ENCODE data around the gene CAMK2D. TPM values are rescaled to one million over a fixed set of nuclear protein-coding genes. Genes with fewer than 3 reads are reported as not detected.

CAMK2D gene
- total and polyA plus RNA-seq, 4 donors = 10.1 to 31.0 (median 25.6) TPM

- Histone ChIP-seq H3K4me1 (ENCODE audit: control insufficient read depth in 4 of 4, insufficient read depth in 4 of 4, low read length in 3 of 4) (peaks cover 0 to 3% (median 1%) of the 10 kb centered on the region in 4 donors), H3K9ac (ENCODE audit: low read depth in 1 of 2, low read length in 2 of 2) (no peak overlapping the region), H3K4me3 (ENCODE audit: low read depth in 1 of 3, low read length in 3 of 3) (no peak overlapping the region), H3K27me3 (ENCODE audit: control insufficient read depth in 4 of 4, insufficient read depth in 4 of 4, low read length in 3 of 4) (no peaks in the 10 kb centered on the region), H3K36me3 (ENCODE audit: control insufficient read depth in 4 of 4, insufficient read depth in 3 of 4, low read depth in 1 of 4, low read length in 3 of 4) (no peaks in the 10 kb centered on the region), H3K9me3 (ENCODE audit: control insufficient read depth in 4 of 4, low read length in 3 of 4) (no peaks in the 10 kb centered on the region), H3K27ac (ENCODE audit: low read depth in 1 of 2, low read length in 2 of 2) (no peak overlapping the region)
- WGBS = 90% methylated on average over 1 of the region's 1 CpG
- DNase-seq (ENCODE audit: low spot score) = no peak
- TF ChIP-seq GABPA (IDR thresholded peaks at IDR 0.05 in 1 of 2, conservative IDR thresholded peaks at IDR 0.05 in 1 of 2) (no peak), HNF4A (conservative IDR thresholded peaks at IDR 0.05) (no peak), YY1 (IDR thresholded peaks at IDR 0.05) (no peak), RAD21 (IDR thresholded peaks at IDR 0.05) (no peak), MAX (IDR thresholded peaks at IDR 0.05) (no peak), SP1 (IDR thresholded peaks at IDR 0.05) (no peak)
Measured at GRCh38 chr4:113593400-113594230, 167.9 kb downstream of the CAMK2D start.

DNA sequence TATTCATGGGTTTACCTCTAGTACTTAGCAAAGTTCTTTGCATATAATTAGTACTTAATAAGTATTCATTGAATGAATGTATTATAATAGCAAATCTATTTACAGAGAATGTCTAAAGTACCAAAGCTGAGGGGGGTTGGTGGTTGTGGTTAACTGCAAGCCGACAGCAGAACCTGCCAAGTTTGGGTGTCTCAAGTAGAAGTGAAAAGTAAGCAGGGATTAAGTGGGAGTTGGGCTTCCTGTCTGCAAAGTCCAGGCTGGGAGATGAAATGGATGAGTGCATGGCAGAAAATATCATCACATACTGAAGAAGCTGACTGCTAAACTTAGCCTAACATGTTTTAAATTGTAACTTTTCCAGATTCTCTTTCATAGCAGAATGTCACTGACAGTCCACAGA is 169.6 kb downstream of the CAMK2D start:
- Histone ChIP-seq H3K36me3 (ENCODE audit: control insufficient read depth in 4 of 4, insufficient read depth in 3 of 4, low read depth in 1 of 4, low read length in 3 of 4) (no peaks in the 10 kb centered on the region), H3K4me1 (ENCODE audit: control insufficient read depth in 4 of 4, insufficient read depth in 4 of 4, low read length in 3 of 4) (peaks cover 0 to 13% (median 6%) of the 10 kb centered on the region in 4 donors), H3K27ac (ENCODE audit: low read depth in 1 of 2, low read length in 2 of 2) (no peak overlapping the region), H3K4me3 (ENCODE audit: low read depth in 1 of 3, low read length in 3 of 3) (no peak overlapping the region), H3K9me3 (ENCODE audit: control insufficient read depth in 4 of 4, low read length in 3 of 4) (no peaks in the 10 kb centered on the region), H3K9ac (ENCODE audit: low read depth in 1 of 2, low read length in 2 of 2) (no peak overlapping the region), H3K27me3 (ENCODE audit: control insufficient read depth in 4 of 4, insufficient read depth in 4 of 4, low read length in 3 of 4) (no peaks in the 10 kb centered on the region)
- 87% methylated on average over 1 of the region's 1 CpG for WGBS
- no peak for DNase-seq (ENCODE audit: low spot score)
- TF ChIP-seq ATF3 (IDR thresholded peaks at IDR 0.05) = no peak
- no peak for TF ChIP-seq EGR1 (IDR thresholded peaks at IDR 0.05; ENCODE audit: low read depth in 2 of 2)

- H3K4me1 ChIP-seq (ENCODE audit: control insufficient read depth in 4 of 4, insufficient read depth in 4 of 4, low read length in 3 of 4) = peaks cover 2 to 22% (median 6%) of the 10 kb centered on the region in 4 donors
- WGBS = 88% methylated on average over 4 of the region's 4 CpGs
Measured at GRCh38 chr4:113588895-113589668, 172.5 kb downstream of the CAMK2D start.

More at GRCh38 chr4:113588895-113589668, 172.5 kb downstream of the CAMK2D start:
- H3K27ac ChIP-seq (ENCODE audit: low read depth in 1 of 2, low read length in 2 of 2) = no peak overlapping the region
- no peak overlapping the region for H3K4me3 ChIP-seq (ENCODE audit: low read depth in 1 of 3, low read length in 3 of 3)
- no peaks in the 10 kb centered on the region for H3K9me3 ChIP-seq (ENCODE audit: control insufficient read depth in 4 of 4, low read length in 3 of 4)
- no peaks in the 10 kb centered on the region for H3K36me3 ChIP-seq (ENCODE audit: control insufficient read depth in 4 of 4, insufficient read depth in 3 of 4, low read depth in 1 of 4, low read length in 3 of 4)
- no peak for DNase-seq (ENCODE audit: low spot score)
- H3K9ac ChIP-seq (ENCODE audit: low read depth in 1 of 2, low read length in 2 of 2) = no peak overlapping the region
- TF ChIP-seq FOXA2 (IDR thresholded peaks at IDR 0.05) (no peak), HNF4G (IDR thresholded peaks at IDR 0.05) (no peak), RXRA (IDR thresholded peaks at IDR 0.05) (no peak), NR2F2 (IDR thresholded peaks at IDR 0.05) (no peak), RAD21 (IDR thresholded peaks at IDR 0.05) (no peak), HNF4A (conservative IDR thresholded peaks at IDR 0.05) (no peak), EGR1 (IDR thresholded peaks at IDR 0.05; ENCODE audit: low read depth in 2 of 2) (no peak), SP1 (IDR thresholded peaks at IDR 0.05) (no peak), CTCF (IDR thresholded peaks at IDR 0.05; ENCODE audit: low read depth, low read length, missing input control) (no peak), GABPA (IDR thresholded peaks at IDR 0.05 in 1 of 2, conservative IDR thresholded peaks at IDR 0.05 in 1 of 2) (no peak), ZBTB33 (IDR thresholded peaks at IDR 0.05) (no peak)
- TF ChIP-seq, protein P1, sequence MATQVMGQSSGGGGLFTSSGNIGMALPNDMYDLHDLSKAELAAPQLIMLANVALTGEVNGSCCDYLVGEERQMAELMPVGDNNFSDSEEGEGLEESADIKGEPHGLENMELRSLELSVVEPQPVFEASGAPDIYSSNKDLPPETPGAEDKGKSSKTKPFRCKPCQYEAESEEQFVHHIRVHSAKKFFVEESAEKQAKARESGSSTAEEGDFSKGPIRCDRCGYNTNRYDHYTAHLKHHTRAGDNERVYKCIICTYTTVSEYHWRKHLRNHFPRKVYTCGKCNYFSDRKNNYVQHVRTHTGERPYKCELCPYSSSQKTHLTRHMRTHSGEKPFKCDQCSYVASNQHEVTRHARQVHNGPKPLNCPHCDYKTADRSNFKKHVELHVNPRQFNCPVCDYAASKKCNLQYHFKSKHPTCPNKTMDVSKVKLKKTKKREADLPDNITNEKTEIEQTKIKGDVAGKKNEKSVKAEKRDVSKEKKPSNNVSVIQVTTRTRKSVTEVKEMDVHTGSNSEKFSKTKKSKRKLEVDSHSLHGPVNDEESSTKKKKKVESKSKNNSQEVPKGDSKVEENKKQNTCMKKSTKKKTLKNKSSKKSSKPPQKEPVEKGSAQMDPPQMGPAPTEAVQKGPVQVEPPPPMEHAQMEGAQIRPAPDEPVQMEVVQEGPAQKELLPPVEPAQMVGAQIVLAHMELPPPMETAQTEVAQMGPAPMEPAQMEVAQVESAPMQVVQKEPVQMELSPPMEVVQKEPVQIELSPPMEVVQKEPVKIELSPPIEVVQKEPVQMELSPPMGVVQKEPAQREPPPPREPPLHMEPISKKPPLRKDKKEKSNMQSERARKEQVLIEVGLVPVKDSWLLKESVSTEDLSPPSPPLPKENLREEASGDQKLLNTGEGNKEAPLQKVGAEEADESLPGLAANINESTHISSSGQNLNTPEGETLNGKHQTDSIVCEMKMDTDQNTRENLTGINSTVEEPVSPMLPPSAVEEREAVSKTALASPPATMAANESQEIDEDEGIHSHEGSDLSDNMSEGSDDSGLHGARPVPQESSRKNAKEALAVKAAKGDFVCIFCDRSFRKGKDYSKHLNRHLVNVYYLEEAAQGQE (IDR thresholded peaks at IDR 0.05) = no peak
- H3K27me3 ChIP-seq (ENCODE audit: control insufficient read depth in 4 of 4, insufficient read depth in 4 of 4, low read length in 3 of 4) = no peaks in the 10 kb centered on the region
